HCT116 (cell line): ENCODE data around the gene DPP6.

Experiments
- EZH2 ChIP-seq: fragments of 200-600 bp; sonication (generic); IDR thresholded peaks from 2 replicates; pipeline ENCODE4 v1.6.1; 2017; ENCODE audit warnings: antibody characterized with exemption, mixed run types
- EZH2phosphoT487 ChIP-seq: fragments of 200-600 bp; IDR thresholded peaks from 2 replicates; pipeline ENCODE4 v1.6.1; 2018; ENCODE audit warnings: antibody characterized with exemption, borderline replicate concordance
- JUND ChIP-seq: IDR thresholded peaks from 2 replicates; pipeline ENCODE4 v1.6.1; 2012
- POLR2A ChIP-seq: IDR thresholded peaks from 2 replicates; pipeline ENCODE4 v1.7.0; 2011; ENCODE audit warnings: borderline replicate concordance; ENCODE audit not compliant: insufficient read depth, insufficient read length; ENCODE audit errors: extremely low read depth
- POLR2AphosphoS5 ChIP-seq: IDR thresholded peaks from 2 replicates; pipeline ENCODE4 v1.6.1; 2011; ENCODE audit warnings: mild to moderate bottlenecking, low read depth, low read length, moderate library complexity
- SIN3A ChIP-seq: IDR thresholded peaks from 2 replicates; pipeline ENCODE4 v1.6.1; 2012; ENCODE audit warnings: low read depth
- ZNF274 ChIP-seq: fragments of 200-500 bp; sonication (Bioruptor generic); IDR thresholded peaks from 2 replicates; pipeline ENCODE4 v1.6.1; 2014; ENCODE audit warnings: mild to moderate bottlenecking, low read depth, low read length, inconsistent platforms
- TF ChIP-seq, protein P1 (sequence below), 3 experiments: fragments of 200-600 bp in 1 of 3; sonication (generic) in 1 of 3; IDR thresholded peaks in 2 of 3; conservative IDR thresholded peaks in 1 of 3; 2 replicates each; pipeline ENCODE4 v1.5.1; 2012 to 2017; ENCODE audit warnings: low read depth in 2 of 3, low read length in 2 of 3, antibody characterized with exemption in 1 of 3, borderline replicate concordance in 1 of 3, control low read depth in 1 of 3, mild to moderate bottlenecking in 1 of 3, mixed read lengths in 1 of 3, mixed run types in 1 of 3, moderate library complexity in 1 of 3; ENCODE audit not compliant: insufficient read depth in 1 of 3
- TF ChIP-seq, protein P2 (sequence below): IDR thresholded peaks from 2 replicates; pipeline ENCODE4 v1.6.1; 2012
- TF ChIP-seq, protein P3 (sequence below): IDR thresholded peaks from 2 replicates; pipeline ENCODE4 v1.6.1; 2012

DNA sequence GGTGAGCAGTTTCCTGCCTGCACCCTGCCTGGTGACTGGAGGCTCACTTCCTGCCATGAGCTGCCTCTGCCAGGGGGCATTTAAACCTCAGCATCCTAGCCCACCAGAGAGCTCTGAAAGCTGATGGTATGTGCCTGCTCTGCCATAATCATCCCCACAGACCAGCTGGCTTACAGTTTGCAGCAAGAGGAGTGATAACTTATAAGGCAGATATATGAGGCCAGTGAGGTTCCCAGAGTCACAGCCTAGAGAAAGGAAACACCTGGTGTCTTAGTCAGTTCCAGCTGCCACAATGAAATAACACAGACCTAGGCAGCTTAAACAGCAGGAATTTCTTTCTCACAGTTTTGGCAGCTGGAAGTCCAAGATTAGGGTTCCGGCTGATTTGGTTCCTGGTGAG is 718.8 kb downstream of the DPP6 start:
- TF ChIP-seq EZH2phosphoT487 (no peak), POLR2AphosphoS5 (no peak), JUND (no peak), EZH2 (no peak), SIN3A (no peak), POLR2A (no peak), ZNF274 (no peak)
- TF ChIP-seq, protein P1, sequence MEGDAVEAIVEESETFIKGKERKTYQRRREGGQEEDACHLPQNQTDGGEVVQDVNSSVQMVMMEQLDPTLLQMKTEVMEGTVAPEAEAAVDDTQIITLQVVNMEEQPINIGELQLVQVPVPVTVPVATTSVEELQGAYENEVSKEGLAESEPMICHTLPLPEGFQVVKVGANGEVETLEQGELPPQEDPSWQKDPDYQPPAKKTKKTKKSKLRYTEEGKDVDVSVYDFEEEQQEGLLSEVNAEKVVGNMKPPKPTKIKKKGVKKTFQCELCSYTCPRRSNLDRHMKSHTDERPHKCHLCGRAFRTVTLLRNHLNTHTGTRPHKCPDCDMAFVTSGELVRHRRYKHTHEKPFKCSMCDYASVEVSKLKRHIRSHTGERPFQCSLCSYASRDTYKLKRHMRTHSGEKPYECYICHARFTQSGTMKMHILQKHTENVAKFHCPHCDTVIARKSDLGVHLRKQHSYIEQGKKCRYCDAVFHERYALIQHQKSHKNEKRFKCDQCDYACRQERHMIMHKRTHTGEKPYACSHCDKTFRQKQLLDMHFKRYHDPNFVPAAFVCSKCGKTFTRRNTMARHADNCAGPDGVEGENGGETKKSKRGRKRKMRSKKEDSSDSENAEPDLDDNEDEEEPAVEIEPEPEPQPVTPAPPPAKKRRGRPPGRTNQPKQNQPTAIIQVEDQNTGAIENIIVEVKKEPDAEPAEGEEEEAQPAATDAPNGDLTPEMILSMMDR (IDR thresholded peaks at IDR 0.05 in 2 of 3, conservative IDR thresholded peaks at IDR 0.05 in 1 of 3; ENCODE audit: borderline replicate concordance in 1 of 3, insufficient read depth in 1 of 3, low read depth in 2 of 3, low read length in 2 of 3), result no peak
- TF ChIP-seq, protein P2, sequence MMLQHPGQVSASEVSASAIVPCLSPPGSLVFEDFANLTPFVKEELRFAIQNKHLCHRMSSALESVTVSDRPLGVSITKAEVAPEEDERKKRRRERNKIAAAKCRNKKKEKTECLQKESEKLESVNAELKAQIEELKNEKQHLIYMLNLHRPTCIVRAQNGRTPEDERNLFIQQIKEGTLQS, result no peak
- TF ChIP-seq, protein P3, sequence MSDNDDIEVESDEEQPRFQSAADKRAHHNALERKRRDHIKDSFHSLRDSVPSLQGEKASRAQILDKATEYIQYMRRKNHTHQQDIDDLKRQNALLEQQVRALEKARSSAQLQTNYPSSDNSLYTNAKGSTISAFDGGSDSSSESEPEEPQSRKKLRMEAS, result no peak
